SHP77 treated with DMSO at 0.1 percent for 48 hours (cell line): ENCODE results near the gene C4orf51.
A peak's percentile ranks its signal among the peaks of the same experiment; 100 is the strongest.
"Not testable (repeated sequence)": the region's sequence is repeated elsewhere in the genome, so short reads cannot be mapped to it uniquely, and the experiment has no call there.

ENCODE experiments used
- DNase-seq: peaks from one replicate; lab custom pipeline; 2025; lab: John Stamatoyannopoulos, UW

C4orf51 gene

GRCh38 chr4:145679991-145680455 lies at the start of gene C4orf51:
TSS of gene C4orf51 (plus strand) at chr4:145680146. CDS start at chr4:145680204, 58 bp downstream.
- peak; percentile 30 for DNase-seq

- DNase-seq = no peak
These were observed 44.8 kb upstream of the C4orf51 start for GRCh38 chr4:145635117-145635516.

GRCh38 chr4:145635630-145636029 lies 44.3 kb upstream of the C4orf51 start:
- DNase-seq = no peak

GRCh38 chr4:145639186-145639698 lies 40.7 kb upstream of the C4orf51 start:
- DNase-seq = no peak

- not testable (repeated sequence) for DNase-seq
These were observed 39.7 kb upstream of the C4orf51 start for GRCh38 chr4:145640236-145640635.

- no peak for DNase-seq
These were observed 36.7 kb upstream of the C4orf51 start for GRCh38 chr4:145643295-145643694.

- DNase-seq = no peak
These were observed 35.2 kb upstream of the C4orf51 start for GRCh38 chr4:145644699-145645098.

GRCh38 chr4:145656156-145656555 lies 23.8 kb upstream of the C4orf51 start:
- DNase-seq = no peak

GRCh38 chr4:145660064-145660463 lies 19.9 kb upstream of the C4orf51 start:
- no peak for DNase-seq

- DNase-seq = no peak
These were observed 16.8 kb upstream of the C4orf51 start for GRCh38 chr4:145663194-145663593.

GRCh38 chr4:145665773-145666172 lies 14.2 kb upstream of the C4orf51 start:
- DNase-seq = no peak

- no peak for DNase-seq
These were observed 9.5 kb upstream of the C4orf51 start for GRCh38 chr4:145670422-145670821.

GRCh38 chr4:145679520-145679919 lies 426 bp upstream of the C4orf51 start:
- DNase-seq = peak; percentile 84

GRCh38 chr4:145680902-145681301 lies 956 bp downstream of the C4orf51 start:
- no peak for DNase-seq

GRCh38 chr4:145681518-145681917 lies 1.6 kb downstream of the C4orf51 start:
- no peak for DNase-seq

GRCh38 chr4:145681956-145682355 lies 2.0 kb downstream of the C4orf51 start:
- no peak for DNase-seq

GRCh38 chr4:145686991-145687390 lies 7.0 kb downstream of the C4orf51 start:
- DNase-seq = no peak

GRCh38 chr4:145690610-145691009 lies 10.7 kb downstream of the C4orf51 start:
- no peak for DNase-seq

GRCh38 chr4:145691416-145691815 lies 11.5 kb downstream of the C4orf51 start:
- DNase-seq = not testable (repeated sequence)

- DNase-seq = peak; percentile 41
These were observed 15.0 kb downstream of the C4orf51 start for GRCh38 chr4:145694929-145695328.

- DNase-seq = no peak
These were observed 17.4 kb downstream of the C4orf51 start for GRCh38 chr4:145697332-145697731.

GRCh38 chr4:145698507-145698906 lies 18.6 kb downstream of the C4orf51 start:
- DNase-seq = no peak

- DNase-seq = no peak
These were observed 24.0 kb downstream of the C4orf51 start for GRCh38 chr4:145703850-145704497.

- DNase-seq = no peak
These were observed 29.4 kb downstream of the C4orf51 start for GRCh38 chr4:145709336-145709735.
